Astrocyte (in vitro differentiated cells and primary cell): ENCODE measurements around the gene FAM222B. TPM values are rescaled to one million over a fixed set of nuclear protein-coding genes. Genes with fewer than 3 reads are reported as not detected.

Experiments used
- DNase-seq: peaks from one replicate; pipeline ENCODE4 v3.0.0-alpha.2; 2010; ENCODE audit warnings: low read depth
- FAIRE-seq: peaks from 2 replicates; lab custom pipeline; 2011; peaks lifted over from hg19 to GRCh38; lab: Jason Lieb, UNC
- H2AFZ ChIP-seq: 2 replicates; pipeline ENCODE4 v1.6.0; 2012; ENCODE audit warnings: low read depth, low read length, inconsistent platforms
- H3K27ac ChIP-seq: 2 replicates; pipeline ENCODE4 v1.5.1; 2011; ENCODE audit warnings: low read depth, low read length, inconsistent platforms
- H3K27me3 ChIP-seq: 2 replicates; pipeline ENCODE4 v1.6.0; 2011; ENCODE audit warnings: low read length, inconsistent platforms; ENCODE audit not compliant: insufficient read depth
- H3K36me3 ChIP-seq: 2 replicates; pipeline ENCODE4 v1.5.1; 2011; ENCODE audit warnings: low read length, inconsistent platforms; ENCODE audit not compliant: insufficient read depth
- H3K4me1 ChIP-seq: 2 replicates; pipeline ENCODE4 v1.5.1; 2011; ENCODE audit warnings: low read length, inconsistent platforms; ENCODE audit not compliant: insufficient read depth
- H3K4me2 ChIP-seq: 2 replicates; pipeline ENCODE4 v1.6.0; 2012; ENCODE audit warnings: low read length, inconsistent platforms
- H3K4me3 ChIP-seq: 2 replicates; pipeline ENCODE4 v1.5.1; 2011; ENCODE audit warnings: low read depth, mild to moderate bottlenecking, low read length, inconsistent platforms; ENCODE audit not compliant: insufficient read depth
- H3K79me2 ChIP-seq: 2 replicates; pipeline ENCODE4 v1.6.0; 2012; ENCODE audit warnings: mild to moderate bottlenecking, low read length, inconsistent platforms; ENCODE audit not compliant: insufficient read depth
- H3K9ac ChIP-seq: 2 replicates; pipeline ENCODE4 v1.6.0; 2012; ENCODE audit warnings: mild to moderate bottlenecking, low read length, inconsistent platforms
- H3K9me3 ChIP-seq: 2 replicates; pipeline ENCODE4 v1.5.1; 2012; ENCODE audit warnings: low read depth, mild to moderate bottlenecking, low read length, inconsistent platforms; ENCODE audit not compliant: insufficient read depth
- H4K20me1 ChIP-seq: 2 replicates; pipeline ENCODE4 v1.6.0; 2012; ENCODE audit warnings: low read length, inconsistent platforms; ENCODE audit not compliant: insufficient read depth
- H3K27ac Mint-ChIP-seq: one replicate; pipeline ENCODE4 v1.8.0; 2021; ENCODE audit warnings: mild to moderate bottlenecking, mixed read lengths; ENCODE audit not compliant: unreplicated experiment
- H3K27me3 Mint-ChIP-seq: one replicate; pipeline ENCODE4 v1.8.0; 2021; ENCODE audit warnings: low read depth, mixed read lengths; ENCODE audit not compliant: unreplicated experiment
- H3K36me3 Mint-ChIP-seq: one replicate; pipeline ENCODE4 v1.8.0; 2021; ENCODE audit warnings: low read depth, mixed read lengths; ENCODE audit not compliant: unreplicated experiment
- H3K4me1 Mint-ChIP-seq: one replicate; pipeline ENCODE4 v1.8.0; 2021; ENCODE audit warnings: low read depth, mixed read lengths; ENCODE audit not compliant: unreplicated experiment
- H3K4me3 Mint-ChIP-seq: one replicate; pipeline ENCODE4 v1.8.0; 2021; ENCODE audit warnings: mild to moderate bottlenecking, moderate library complexity, mixed read lengths; ENCODE audit not compliant: unreplicated experiment
- H3K9me3 Mint-ChIP-seq: one replicate; pipeline ENCODE4 v1.8.0; 2021; ENCODE audit warnings: mild to moderate bottlenecking, mixed read lengths; ENCODE audit not compliant: unreplicated experiment
- CTCF ChIP-seq: IDR thresholded peaks from 2 replicates; pipeline ENCODE4 v1.5.1; 2011; ENCODE audit warnings: low read depth, mild to moderate bottlenecking, inconsistent platforms, low read length, moderate library complexity; ENCODE audit not compliant: insufficient read depth
- EZH2 ChIP-seq: IDR thresholded peaks from 2 replicates; pipeline ENCODE4 v1.6.1; 2012; ENCODE audit warnings: mild to moderate bottlenecking, low read length, inconsistent platforms; ENCODE audit not compliant: insufficient read depth
- total RNA-seq: library from RNA; stranded (reverse); gene quantifications from 2 replicates; pipeline ENCODE4 v1.2.1, GENCODE V29; 2021

Gene FAM222B
- total RNA-seq, 1 donor from 2014 or later, result 53.0 TPM

- no peak overlapping the region for H3K4me2 ChIP-seq
- H3K27ac ChIP-seq, result no peak overlapping the region
- H3K9me3 ChIP-seq, result no peaks in the 10 kb centered on the region
- H3K9me3 Mint-ChIP-seq, result no peaks in the 10 kb centered on the region
- H3K4me3 ChIP-seq, result no peak overlapping the region
- no peak overlapping the region for H2AFZ ChIP-seq
- H3K36me3 ChIP-seq, result no peaks in the 10 kb centered on the region
- no peak overlapping the region for H3K9ac ChIP-seq
- H3K27me3 Mint-ChIP-seq, result no peaks in the 10 kb centered on the region
- FAIRE-seq, result no peak
- H3K4me1 Mint-ChIP-seq, result peaks cover 5% of the 10 kb centered on the region
- H3K4me3 Mint-ChIP-seq, result no peak overlapping the region
- no peaks in the 10 kb centered on the region for H3K27me3 ChIP-seq
- no peaks in the 10 kb centered on the region for H3K4me1 ChIP-seq
- no peak overlapping the region for H3K27ac Mint-ChIP-seq
- peaks cover 9% of the 10 kb centered on the region for H3K36me3 Mint-ChIP-seq
- peaks cover 9% of the 10 kb centered on the region for H3K79me2 ChIP-seq
- DNase-seq, result no peak
- TF ChIP-seq CTCF (no peak), EZH2 (no peak)
- H4K20me1 ChIP-seq, result peaks cover 32% of the 10 kb centered on the region
Measured at GRCh38 chr17:28891201-28891600, 48.6 kb upstream of the FAM222B start.

GRCh38 chr17:28889996-28890395 is 47.4 kb upstream of the FAM222B start:
- no peak for DNase-seq
- no peak for FAIRE-seq
- TF ChIP-seq EZH2 (no peak), CTCF (no peak)

GRCh38 chr17:28888832-28889231 is 46.2 kb upstream of the FAM222B start:
- Mint-ChIP-seq H3K9me3 (no peaks in the 10 kb centered on the region), H3K27me3 (no peaks in the 10 kb centered on the region), H3K36me3 (peaks cover 11% of the 10 kb centered on the region), H3K4me3 (no peak overlapping the region), H3K27ac (no peak overlapping the region), H3K4me1 (no peaks in the 10 kb centered on the region)
- H3K9me3 ChIP-seq, result no peaks in the 10 kb centered on the region
- no peak overlapping the region for H3K4me3 ChIP-seq
- no peaks in the 10 kb centered on the region for H3K27me3 ChIP-seq
- H3K9ac ChIP-seq, result no peak overlapping the region
- no peak for TF ChIP-seq CTCF
- no peak for TF ChIP-seq EZH2
- H3K36me3 ChIP-seq, result no peaks in the 10 kb centered on the region
- no peak overlapping the region for H3K4me2 ChIP-seq
- H3K4me1 ChIP-seq, result no peaks in the 10 kb centered on the region
- no peak overlapping the region for H2AFZ ChIP-seq
- no peak overlapping the region for H3K27ac ChIP-seq
- no peak for DNase-seq
- no peak for FAIRE-seq
- peaks cover 2% of the 10 kb centered on the region for H3K79me2 ChIP-seq
- peaks cover 21% of the 10 kb centered on the region for H4K20me1 ChIP-seq

More at GRCh38 chr17:28889996-28890395, 47.4 kb upstream of the FAM222B start:
- Histone ChIP-seq H4K20me1 (peaks cover 21% of the 10 kb centered on the region), H3K27ac (no peak overlapping the region), H3K4me3 (no peak overlapping the region), H3K4me1 (no peaks in the 10 kb centered on the region), H3K27me3 (no peaks in the 10 kb centered on the region), H2AFZ (no peak overlapping the region), H3K9me3 (no peaks in the 10 kb centered on the region), H3K36me3 (no peaks in the 10 kb centered on the region), H3K9ac (no peak overlapping the region), H3K79me2 (peaks cover 2% of the 10 kb centered on the region), H3K4me2 (no peak overlapping the region)
- Mint-ChIP-seq H3K36me3 (peaks cover 11% of the 10 kb centered on the region), H3K9me3 (no peaks in the 10 kb centered on the region), H3K27me3 (no peaks in the 10 kb centered on the region), H3K4me1 (no peaks in the 10 kb centered on the region), H3K4me3 (no peak overlapping the region), H3K27ac (no peak overlapping the region)
